ENCODE results near the gene RMI2.
A peak's percentile ranks its signal among the peaks of the same experiment; 100 is the strongest.

Gene RMI2

GRCh38 chr16:11386791-11387546, 41.7 kb downstream of the RMI2 start:
- no peak for DNase-seq

GRCh38 chr16:11389083-11389482, 43.8 kb downstream of the RMI2 start:
- no peak for DNase-seq

- DNase-seq, result peak; percentile 31
These were observed 44.6 kb downstream of the RMI2 start for GRCh38 chr16:11389631-11390565.

GRCh38 chr16:11390573-11391495, 45.6 kb downstream of the RMI2 start:
- no peak for DNase-seq

GRCh38 chr16:11391576-11391975, 46.3 kb downstream of the RMI2 start:
- no peak for DNase-seq

- DNase-seq, result no peak
These were observed 46.9 kb downstream of the RMI2 start for GRCh38 chr16:11392041-11392581.

- DNase-seq, result no peak
These were observed 48.1 kb downstream of the RMI2 start for GRCh38 chr16:11393366-11393765.

GRCh38 chr16:11393861-11394592, 48.8 kb downstream of the RMI2 start:
- no peak for DNase-seq

- DNase-seq, result no peak
These were observed 49.3 kb downstream of the RMI2 start for GRCh38 chr16:11394593-11394960.

GRCh38 chr16:11395008-11395948, 50.0 kb downstream of the RMI2 start:
- no peak for DNase-seq

GRCh38 chr16:11395949-11396240, 50.6 kb downstream of the RMI2 start:
- no peak for DNase-seq

- DNase-seq, result peak; percentile 79
These were observed 51.2 kb downstream of the RMI2 start for GRCh38 chr16:11396241-11397048.

GRCh38 chr16:11398136-11398535, 52.9 kb downstream of the RMI2 start:
- DNase-seq, result no peak

- DNase-seq, result no peak
These were observed 53.6 kb downstream of the RMI2 start for GRCh38 chr16:11398851-11399250.

- no peak for DNase-seq
These were observed 54.1 kb downstream of the RMI2 start for GRCh38 chr16:11399261-11399831.

- no peak for DNase-seq
These were observed 54.8 kb downstream of the RMI2 start for GRCh38 chr16:11400076-11400475.
